SK-N-SH (cell line): ENCODE measurements around the gene MBNL1. TPM values are rescaled to one million over a fixed set of nuclear protein-coding genes. Genes with fewer than 3 reads are reported as not detected.

ENCODE experiments used
- CTCF ChIA-PET: fragments of 300-600, 350-600 bp; formaldehyde crosslinking; extraction: SDS; loops from one replicate; lab custom pipeline; 2021; lab: Yijun Ruan, JAX
- POLR2A ChIA-PET: fragments of 350-600 bp; sonication (Branson Sonifier 250); formaldehyde crosslinking; extraction: SDS; loops from one replicate; lab custom pipeline; 2020; ENCODE audit warnings: antibody characterized with exemption, inconsistent platforms; lab: Yijun Ruan, JAX
- DNase-seq: peaks from one replicate; pipeline ENCODE4 v3.0.0; 2012
- H2AFZ ChIP-seq: fragments of 200-600 bp; sonication (generic); 2 replicates; pipeline ENCODE4 v1.8.1; 2016; ENCODE audit warnings: antibody characterized with exemption, mild to moderate bottlenecking, low read depth
- H3F3A ChIP-seq: fragments of 200-600 bp; sonication (generic); replicated peaks from 2 replicates; pipeline ENCODE3; 2016; ENCODE audit warnings: antibody characterized with exemption, mild to moderate bottlenecking; ENCODE audit not compliant: insufficient read depth
- H3K27ac ChIP-seq, 2 experiments: fragments of 200-500 bp in 1 of 2; fragments of 200-600 bp in 1 of 2; sonication (Bioruptor generic) in 1 of 2; sonication (generic), shearing (Covaris generic) in 1 of 2; 2 replicates each; pipeline versions ENCODE4 v1.5.1 to v1.6.1; 2014 to 2016; ENCODE audit warnings: low read depth in 2 of 2, inconsistent platforms in 1 of 2, low read length in 1 of 2, mild to moderate bottlenecking in 1 of 2, mixed read lengths in 1 of 2
- H3K27me3 ChIP-seq: fragments of 200-600 bp; sonication (generic), shearing (Covaris generic); 2 replicates; pipeline ENCODE4 v1.6.1; 2016; ENCODE audit warnings: mixed run types; ENCODE audit not compliant: insufficient read depth
- H3K36me3 ChIP-seq, 2 experiments: fragments of 200-500 bp in 1 of 2; fragments of 200-600 bp in 1 of 2; sonication (Bioruptor generic) in 1 of 2; sonication (generic) in 1 of 2; replicated peaks in 1 of 2; 2 replicates each; pipeline versions ENCODE3 to v1.5.1; 2014 to 2016; ENCODE audit warnings: low read length in 1 of 2, mild to moderate bottlenecking in 1 of 2; ENCODE audit not compliant: insufficient read depth in 2 of 2, control insufficient read depth in 1 of 2
- H3K4me1 ChIP-seq, 2 experiments: fragments of 200-500 bp in 1 of 2; fragments of 200-600 bp in 1 of 2; sonication (Bioruptor generic) in 1 of 2; sonication (generic), shearing (Covaris generic) in 1 of 2; 2 replicates each; pipeline versions ENCODE4 v1.5.1 to v1.6.1; 2014 to 2016; ENCODE audit warnings: low read depth in 1 of 2, low read length in 1 of 2, mixed run types in 1 of 2; ENCODE audit not compliant: insufficient read depth in 2 of 2, control insufficient read depth in 1 of 2
- H3K4me2 ChIP-seq: fragments of 200-600 bp; sonication (generic), shearing (Covaris generic); 2 replicates; pipeline ENCODE4 v1.6.1; 2017; ENCODE audit warnings: mixed run types
- H3K4me3 ChIP-seq, 2 experiments: fragments of 200-500 bp in 1 of 2; fragments of 200-600 bp in 1 of 2; sonication (Bioruptor generic) in 1 of 2; sonication (generic), shearing (Covaris generic) in 1 of 2; 2 replicates each; pipeline versions ENCODE4 v1.5.1 to v1.8.1; 2014 to 2016; ENCODE audit warnings: low read depth in 2 of 2, inconsistent platforms in 1 of 2, low read length in 1 of 2, mild to moderate bottlenecking in 1 of 2, mixed read lengths in 1 of 2, moderate library complexity in 1 of 2
- H3K79me2 ChIP-seq: fragments of 200-600 bp; sonication (generic); 2 replicates; pipeline ENCODE4 v1.8.1; 2017; ENCODE audit warnings: mild to moderate bottlenecking; ENCODE audit not compliant: insufficient read depth
- H3K9ac ChIP-seq: fragments of 200-600 bp; sonication (generic); 2 replicates; pipeline ENCODE4 v1.6.1; 2017; ENCODE audit warnings: mixed run types
- H3K9me2 ChIP-seq: fragments of 200-600 bp; sonication (generic); 2 replicates; pipeline ENCODE4 v1.6.1; 2017; ENCODE audit warnings: mixed run types
- H3K9me3 ChIP-seq: fragments of 200-600 bp; sonication (generic); 2 replicates; pipeline ENCODE4 v1.6.1; 2017; ENCODE audit warnings: mixed run types, mild to moderate bottlenecking, moderate library complexity
- H4K20me1 ChIP-seq: fragments of 200-600 bp; sonication (generic); 2 replicates; pipeline ENCODE4 v1.6.1; 2017; ENCODE audit warnings: mild to moderate bottlenecking, mixed run types; ENCODE audit not compliant: insufficient read depth
- CTCF ChIP-seq: fragments of 200-600 bp; sonication (generic); IDR thresholded peaks from 2 replicates; pipeline ENCODE4 v1.6.1; 2017; ENCODE audit warnings: antibody characterized with exemption, mild to moderate bottlenecking, moderate library complexity
- ELF1 ChIP-seq: IDR thresholded peaks from 2 replicates; pipeline ENCODE4 v1.4.0; 2012
- EZH2phosphoT487 ChIP-seq: fragments of 200-600 bp; sonication (generic); IDR thresholded peaks from 2 replicates; pipeline ENCODE4 v1.6.1; 2017; ENCODE audit warnings: low read depth, mixed run types, mild to moderate bottlenecking, antibody characterized with exemption, moderate library complexity, borderline replicate concordance
- GATA2 ChIP-seq: sonication (generic); formaldehyde crosslinking; IDR thresholded peaks from 2 replicates; pipeline ENCODE4 v1.5.0; 2020; ENCODE audit warnings: mild to moderate bottlenecking, missing genetic modification reagents
- IRF3 ChIP-seq: fragments of 150-350 bp; IDR thresholded peaks from 2 replicates; pipeline ENCODE4 v1.6.1; 2016; ENCODE audit warnings: mild to moderate bottlenecking, low read depth, low read length
- MEF2A ChIP-seq: IDR thresholded peaks from 2 replicates; pipeline ENCODE4 v1.4.0; 2012; ENCODE audit warnings: low read depth, borderline replicate concordance
- MXI1 ChIP-seq: IDR thresholded peaks from 2 replicates; pipeline ENCODE4 v1.6.1; 2012; ENCODE audit warnings: mild to moderate bottlenecking, low read depth, low read length, improper control_type of control experiment
- PBX3 ChIP-seq: IDR thresholded peaks from 2 replicates; pipeline ENCODE4; 2012
- POLR2AphosphoS5 ChIP-seq: IDR thresholded peaks from 2 replicates; pipeline ENCODE4 v1.6.1; 2012; ENCODE audit warnings: low read depth, low read length
- RAD21 ChIP-seq: IDR thresholded peaks from 2 replicates; pipeline ENCODE4 v1.6.1; 2012; ENCODE audit warnings: mild to moderate bottlenecking, low read length
- RFX5 ChIP-seq: IDR thresholded peaks from 2 replicates; pipeline ENCODE4 v1.6.1; 2012; ENCODE audit warnings: mild to moderate bottlenecking, improper control_type of control experiment, low read length
- RXRA ChIP-seq: IDR thresholded peaks from 2 replicates; pipeline ENCODE4 v1.4.0; 2012; ENCODE audit warnings: low read depth, mild to moderate bottlenecking, borderline replicate concordance
- SIN3A ChIP-seq: IDR thresholded peaks from 2 replicates; pipeline ENCODE4 v1.6.1; 2012; ENCODE audit warnings: low read depth, mild to moderate bottlenecking, low read length, moderate library complexity, borderline replicate concordance
- TCF12 ChIP-seq: IDR thresholded peaks from 2 replicates; pipeline ENCODE4 v1.4.0; 2012
- USF2 ChIP-seq: fragments of 150-350 bp; IDR thresholded peaks from 2 replicates; pipeline ENCODE4 v1.6.1; 2017; ENCODE audit warnings: antibody characterized with exemption, low read length, low read depth, borderline replicate concordance
- YY1 ChIP-seq: IDR thresholded peaks from 2 replicates; pipeline ENCODE4 v1.4.0; 2012; ENCODE audit warnings: low read depth, mild to moderate bottlenecking
- WGBS: methylation state at CpG from one replicate; pipeline ENCODE4 v1.1.6; 2017; ENCODE audit warnings: low lambda C conversion rate; 5-methylcytosine and 5-hydroxymethylcytosine counted together
- polyA plus RNA-seq, 3 experiments: library from polyadenylated mRNA; depleted of rRNA; stranded (reverse); fragments of >200 nt; gene quantifications; 2 replicates each; pipeline ENCODE4 v1.2.3, GENCODE V29; 2012

MBNL1 gene
- polyA plus RNA-seq, 1 of the 3 experiments (the other 2 are of a cell fraction) = 44.3 TPM

- H3K36me3 ChIP-seq = peaks cover 2 to 24% of the 10 kb centered on the region in 2 experiments
- POLR2A ChIA-PET = no interaction called here
- no peak overlapping the region for H2AFZ ChIP-seq
- CTCF ChIA-PET = interaction anchor here (1.5 kb wide), 1 partner anchor 167 kb away, joined by 7 read pairs; no protein-coding TSS in a partner anchor
- no peaks in the 10 kb centered on the region for H3K27me3 ChIP-seq
- H3F3A ChIP-seq = peaks cover 19% of the 10 kb centered on the region
- no peak overlapping the region for H3K4me2 ChIP-seq
- TF ChIP-seq ELF1 (no peak), MEF2A (no peak), IRF3 (no peak), YY1 (no peak), RXRA (no peak), GATA2 (CRISPR knock-in tag) (no peak), RFX5 (no peak), RAD21 (no peak), EZH2phosphoT487 (no peak), MXI1 (no peak), CTCF (no peak), PBX3 (no peak), SIN3A (no peak), USF2 (no peak), TCF12 (no peak), POLR2AphosphoS5 (no peak)
- H3K4me3 ChIP-seq = no peak overlapping the region
- peaks cover 9 to 11% of the 10 kb centered on the region in 2 experiments; a peak in 3 of 4 replicates for H3K4me1 ChIP-seq
- no peak overlapping the region for H3K9ac ChIP-seq
- peaks cover 100% of the 10 kb centered on the region for H3K79me2 ChIP-seq
- no peaks in the 10 kb centered on the region for H3K9me2 ChIP-seq
- no peak overlapping the region for H3K27ac ChIP-seq
- DNase-seq = no peak
- no peaks in the 10 kb centered on the region for H3K9me3 ChIP-seq
- WGBS = 71% methylated on average over 1 of the region's 1 CpG
- peaks cover 63% of the 10 kb centered on the region for H4K20me1 ChIP-seq
These were observed 8.5 kb downstream of the MBNL1 start for GRCh38 chr3:152277198-152277597.
